Cardiac muscle cell (in vitro differentiated cells and primary cell): ENCODE results near the gene ZNF827. TPM values are rescaled to one million over a fixed set of nuclear protein-coding genes. Genes with fewer than 3 reads are reported as not detected.
A peak's percentile ranks its signal among the peaks of the same experiment; 100 is the strongest.

Source experiments
- DNase-seq, 2 donors: peaks; one replicate each; pipeline versions ENCODE4 v3.0.0 to v3.0.0-alpha.2; 2010 to 2017; ENCODE audit warnings: low read depth in 1 of 2, low spot score in 1 of 2
- H3K27ac ChIP-seq: fragments of 200-600 bp; sonication (generic); 2 replicates; pipeline ENCODE4 v1.5.1; 2016
- H3K27me3 ChIP-seq: fragments of 200-600 bp; sonication (generic); 2 replicates; pipeline ENCODE4 v1.6.0; 2016; ENCODE audit warnings: control low read depth
- H3K36me3 ChIP-seq: fragments of 200-600 bp; sonication (generic); 2 replicates; pipeline ENCODE4 v1.5.1; 2016; ENCODE audit warnings: control low read depth
- H3K4me1 ChIP-seq: fragments of 200-600 bp; sonication (generic); 2 replicates; pipeline ENCODE4 v1.8.1; 2017; ENCODE audit warnings: low read depth, mild to moderate bottlenecking, mixed run types
- H3K4me3 ChIP-seq: fragments of 200-600 bp; sonication (generic); 2 replicates; pipeline ENCODE4 v1.5.1; 2016; ENCODE audit warnings: mild to moderate bottlenecking
- H3K9me3 ChIP-seq: fragments of 200-600 bp; sonication (generic); 2 replicates; pipeline ENCODE4 v1.5.1; 2017; ENCODE audit warnings: low read depth, mild to moderate bottlenecking, control low read depth
- CTCF ChIP-seq: IDR thresholded peaks from 2 replicates; pipeline ENCODE4 v1.5.1; 2012; ENCODE audit warnings: low read depth, mild to moderate bottlenecking, low read length
- polyA plus RNA-seq: library from polyadenylated mRNA; unstranded; fragments of >200 nt; fragmentation: Nextera tagmentation; extraction: Ambion mirVana; gene quantifications from 2 replicates; pipeline ENCODE4 v1.2.1, GENCODE V29; 2016
- total RNA-seq: library from RNA; depleted of rRNA; stranded (reverse); fragments of >200 nt; gene quantifications from 2 replicates; pipeline ENCODE4 v1.2.3, GENCODE V29; 2016

Gene ZNF827
- total and polyA plus RNA-seq, 2 experiments from 2014 or later, result 13.2 to 37.3 TPM

- Histone ChIP-seq H3K36me3 (peaks cover 38% of the 10 kb centered on the region), H3K4me3 (no peak overlapping the region), H3K9me3 (no peaks in the 10 kb centered on the region), H3K4me1 (no peaks in the 10 kb centered on the region), H3K27ac (no peak overlapping the region), H3K27me3 (no peaks in the 10 kb centered on the region)
- no peak for TF ChIP-seq CTCF
- DNase-seq, result no peak
Observed at GRCh38 chr4:145820407-145820806, 118.2 kb downstream of the ZNF827 start.

DNA sequence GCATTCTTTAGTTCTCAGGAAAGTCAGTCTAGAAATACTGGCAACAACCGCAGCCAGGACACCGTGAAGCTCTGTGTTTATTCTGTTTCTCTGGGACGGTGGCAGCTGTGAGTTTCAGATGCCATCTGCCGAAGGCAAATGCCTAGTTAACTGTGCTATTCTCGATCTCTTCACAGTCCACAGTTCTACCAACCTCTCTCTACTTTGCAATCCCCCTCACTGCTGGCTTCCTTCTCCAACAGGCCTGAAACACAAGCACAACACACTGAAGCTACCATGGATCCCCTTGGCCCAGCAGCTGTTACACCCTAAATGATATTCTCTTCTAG lies 118.8 kb downstream of the ZNF827 start:
- TF ChIP-seq CTCF, result no peak
- peaks cover 40% of the 10 kb centered on the region for H3K36me3 ChIP-seq
- peak overlapping the region; percentile 44 for H3K27ac ChIP-seq
- H3K4me3 ChIP-seq, result no peak overlapping the region
- H3K4me1 ChIP-seq, result no peaks in the 10 kb centered on the region
- H3K9me3 ChIP-seq, result no peaks in the 10 kb centered on the region
- DNase-seq, result no peak
- no peaks in the 10 kb centered on the region for H3K27me3 ChIP-seq

- DNase-seq, result no peak
- Histone ChIP-seq H3K9me3 (no peaks in the 10 kb centered on the region), H3K27me3 (no peaks in the 10 kb centered on the region), H3K4me3 (no peak overlapping the region), H3K27ac (peak overlapping the region; percentile 44), H3K36me3 (peaks cover 41% of the 10 kb centered on the region), H3K4me1 (no peaks in the 10 kb centered on the region)
- TF ChIP-seq CTCF, result no peak
Observed at GRCh38 chr4:145819101-145819852, 119.3 kb downstream of the ZNF827 start.

GRCh38 chr4:145818011-145818410 lies 120.6 kb downstream of the ZNF827 start:
- no peak overlapping the region for H3K27ac ChIP-seq
- H3K4me1 ChIP-seq, result no peaks in the 10 kb centered on the region
- H3K36me3 ChIP-seq, result peaks cover 51% of the 10 kb centered on the region
- DNase-seq, result no peak
- H3K9me3 ChIP-seq, result no peaks in the 10 kb centered on the region
- TF ChIP-seq CTCF, result no peak
- no peak overlapping the region for H3K4me3 ChIP-seq
- no peaks in the 10 kb centered on the region for H3K27me3 ChIP-seq

DNA sequence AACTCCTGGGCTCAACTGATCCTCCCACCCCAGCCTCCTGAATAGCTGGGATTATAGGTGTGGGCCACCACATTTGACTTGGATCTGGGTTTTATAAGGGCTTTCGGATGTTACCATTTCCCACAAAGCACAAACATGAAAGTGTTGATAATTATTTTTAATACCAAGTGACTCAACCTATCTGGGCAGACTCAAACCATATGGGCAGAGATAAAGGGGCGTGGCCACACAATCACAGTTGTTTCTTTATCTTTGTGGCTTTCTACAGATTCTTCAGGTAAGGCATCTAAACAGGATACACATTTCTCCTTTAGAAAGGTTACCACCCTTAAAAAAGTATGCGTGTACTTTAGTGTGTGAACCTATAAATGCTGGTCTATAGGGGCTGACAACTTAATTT lies 122.5 kb downstream of the ZNF827 start:
- no peaks in the 10 kb centered on the region for H3K27me3 ChIP-seq
- DNase-seq, result no peak
- H3K9me3 ChIP-seq, result no peaks in the 10 kb centered on the region
- TF ChIP-seq CTCF, result no peak
- no peaks in the 10 kb centered on the region for H3K4me1 ChIP-seq
- no peak overlapping the region for H3K27ac ChIP-seq
- peaks cover 51% of the 10 kb centered on the region for H3K36me3 ChIP-seq
- no peak overlapping the region for H3K4me3 ChIP-seq
